ENCODE measurements around the gene MS4A10. TPM values are rescaled to one million over a fixed set of nuclear protein-coding genes. Genes with fewer than 3 reads are reported as not detected.

The MS4A10 gene
- not detected in 3 replicates for polyA plus RNA-seq
- not detected for polyA plus RNA-seq (2011; ENCODE audit: low read depth)
- polyA plus RNA-seq (2011; cell fraction: cytosol; rRNA removed), result not detected in 2 replicates
- polyA plus RNA-seq (2011; cell fraction: nucleus; rRNA removed), result not detected in 2 replicates
- not detected in 2 replicates for polyA plus RNA-seq (2012; ENCODE audit: low replicate concordance)
- not detected in 3 replicates for polyA minus RNA-seq
- not detected for polyA minus RNA-seq (2011; cell fraction: cytosol; rRNA and poly(A)+ RNA removed)
- polyA minus RNA-seq (2011; cell fraction: nucleus; rRNA and poly(A)+ RNA removed), result not detected in 2 replicates

DNA sequence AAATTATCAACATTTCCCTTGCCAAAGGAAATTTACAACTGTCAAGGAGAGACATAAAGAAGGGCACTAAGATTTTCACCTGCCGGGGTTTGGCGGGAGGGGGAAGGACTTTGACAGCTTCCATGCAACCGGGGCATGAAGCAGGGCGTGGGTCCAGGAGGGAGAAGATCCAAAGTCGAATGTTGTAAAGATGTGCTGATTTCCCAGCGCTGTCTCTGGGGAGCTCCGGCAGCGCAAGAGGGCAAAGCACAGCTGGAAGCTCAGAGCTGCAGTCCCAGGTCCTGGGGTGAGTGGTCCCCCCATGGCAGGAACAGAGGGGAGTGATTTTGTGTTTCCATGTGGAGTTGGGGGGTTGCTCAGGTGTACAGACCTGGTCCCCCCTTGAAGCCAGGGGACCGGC is at the start of gene MS4A10:
Gene MS4A10, plus strand, starts transcription at position 198 of the 400 bp plus-strand sequence. CDS start 5,003 bp downstream, outside the sequence.
- Histone ChIP-seq H3K9ac (ENCODE audit: control insufficient read depth, extremely low read depth, insufficient read depth, low read length) (no peak within 1 kb of the TSS), H3K4me1 (ENCODE audit: control insufficient read depth, extremely low read depth, insufficient read depth, low read length) (no peaks in the 10 kb centered on the region), H3K36me3 (ENCODE audit: control insufficient read depth in 2 of 2, extremely low read depth in 1 of 2, insufficient read depth in 2 of 2, low read length in 2 of 2) (no peaks in the 10 kb centered on the region), H3K9me3 (ENCODE audit: control insufficient read depth, low read depth, low read length) (no peaks in the 10 kb centered on the region), H3K4me2 (ENCODE audit: control insufficient read depth, extremely low read depth, insufficient read depth, low read depth, low read length) (no peak within 1 kb of the TSS), H4K20me1 (ENCODE audit: control insufficient read depth, extremely low read depth, insufficient read depth, low read length) (no peaks in the 10 kb centered on the region), H3K4me3 (ENCODE audit: control insufficient read depth in 2 of 3, extremely low read depth in 1 of 3, insufficient read depth in 2 of 3, low read depth in 1 of 3, low read length in 3 of 3) (no peak within 1 kb of the TSS), H3K9me1 (ENCODE audit: control insufficient read depth, extremely low read depth, insufficient read depth, low read length) (no peaks in the 10 kb centered on the region), H3K27ac (ENCODE audit: control insufficient read depth, insufficient read depth, low read length) (no peak within 1 kb of the TSS), H3K27me3 (ENCODE audit: control insufficient read depth, extremely low read depth, insufficient read depth, low read length) (peaks cover 7% of the 10 kb centered on the region), H2AFZ (ENCODE audit: control insufficient read depth, low read length) (no peak within 1 kb of the TSS), H3K79me2 (ENCODE audit: control insufficient read depth, insufficient read depth, low read length) (no peaks in the 10 kb centered on the region)
- FAIRE-seq (no peak), DNase-seq (ENCODE audit: low read depth, low spot score) (no peak)
- dilution Hi-C loops (cut with MboI; ENCODE audit: extremely low pct_ligation_motif_present, low sequenced_read_pairs), result no loop called here
- TF ChIP-seq EZH2 (IDR thresholded peaks at IDR 0.05; ENCODE audit: low read length), result no peak
- no peak for TF ChIP-seq CTCF (optimal IDR thresholded peaks at IDR 0.05 in 1 of 3, IDR thresholded peaks at IDR 0.05 in 1 of 3, conservative IDR thresholded peaks at IDR 0.05 in 1 of 3; ENCODE audit: extremely low read depth in 1 of 3, insufficient read depth in 2 of 3, low read length in 3 of 3)

- Histone ChIP-seq H3K4me1 (ENCODE audit: control insufficient read depth, extremely low read depth, insufficient read depth, low read length) (no peaks in the 10 kb centered on the region), H2AFZ (ENCODE audit: control insufficient read depth, low read length) (no peak overlapping the region), H3K27ac (ENCODE audit: control insufficient read depth, insufficient read depth, low read length) (no peak overlapping the region), H3K27me3 (ENCODE audit: control insufficient read depth, extremely low read depth, insufficient read depth, low read length) (no peaks in the 10 kb centered on the region), H3K9me1 (ENCODE audit: control insufficient read depth, extremely low read depth, insufficient read depth, low read length) (no peaks in the 10 kb centered on the region), H3K9me3 (ENCODE audit: control insufficient read depth, low read depth, low read length) (no peaks in the 10 kb centered on the region), H3K9ac (ENCODE audit: control insufficient read depth, extremely low read depth, insufficient read depth, low read length) (no peak overlapping the region), H3K79me2 (ENCODE audit: control insufficient read depth, insufficient read depth, low read length) (no peaks in the 10 kb centered on the region), H4K20me1 (ENCODE audit: control insufficient read depth, extremely low read depth, insufficient read depth, low read length) (no peaks in the 10 kb centered on the region), H3K36me3 (ENCODE audit: control insufficient read depth in 2 of 2, extremely low read depth in 1 of 2, insufficient read depth in 2 of 2, low read length in 2 of 2) (no peaks in the 10 kb centered on the region), H3K4me3 (ENCODE audit: control insufficient read depth in 2 of 3, extremely low read depth in 1 of 3, insufficient read depth in 2 of 3, low read depth in 1 of 3, low read length in 3 of 3) (no peak overlapping the region), H3K4me2 (ENCODE audit: control insufficient read depth, extremely low read depth, insufficient read depth, low read depth, low read length) (no peak overlapping the region)
- DNase-seq (ENCODE audit: low read depth, low spot score) (no peak), FAIRE-seq (no peak)
- TF ChIP-seq CTCF (optimal IDR thresholded peaks at IDR 0.05 in 1 of 3, IDR thresholded peaks at IDR 0.05 in 1 of 3, conservative IDR thresholded peaks at IDR 0.05 in 1 of 3; ENCODE audit: extremely low read depth in 1 of 3, insufficient read depth in 2 of 3, low read length in 3 of 3) (no peak), EZH2 (IDR thresholded peaks at IDR 0.05; ENCODE audit: low read length) (no peak)
- dilution Hi-C loops (cut with MboI; ENCODE audit: extremely low pct_ligation_motif_present, low sequenced_read_pairs), result no loop called here
Observed at GRCh38 chr11:60739114-60739513, 46.0 kb upstream of the MS4A10 start.
